Measurements from ENCODE around the gene RABL6.

DNA sequence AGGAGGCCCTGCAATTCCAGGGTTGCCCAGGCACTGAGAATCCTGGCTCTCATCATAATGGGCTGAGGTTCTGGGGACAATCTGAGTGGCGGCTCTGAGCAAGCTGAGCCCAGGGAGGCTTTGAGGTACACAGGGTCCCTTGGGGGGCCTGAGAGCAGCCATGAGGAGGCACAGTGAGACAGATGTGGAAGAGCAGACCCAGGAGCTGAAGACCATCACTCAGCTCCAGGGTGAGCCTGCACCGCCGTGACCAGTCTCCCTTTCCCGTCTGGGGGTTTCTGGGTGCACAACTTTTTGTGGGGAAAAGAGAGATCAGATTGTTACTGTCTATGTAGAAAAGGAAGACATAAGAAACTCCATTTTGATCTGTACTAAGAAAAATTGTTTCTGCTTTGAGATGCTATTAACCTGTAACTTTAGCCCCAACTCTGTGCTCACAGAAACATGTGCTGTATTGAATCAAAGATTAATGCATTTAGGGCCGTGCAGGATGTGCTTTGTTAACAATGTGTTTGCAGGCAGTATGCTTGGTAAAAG, 11.4 kb upstream of the RABL6 start, which contains the start of gene CCDC183:
- TF ChIP-seq CTCF (IDR thresholded peaks at IDR 0.05; ENCODE audit: insufficient read depth, low read length) = no peak
- no peak for TF ChIP-seq POLR2AphosphoS5 (IDR thresholded peaks at IDR 0.05; ENCODE audit: low read depth)
- TF ChIP-seq, protein P1, sequence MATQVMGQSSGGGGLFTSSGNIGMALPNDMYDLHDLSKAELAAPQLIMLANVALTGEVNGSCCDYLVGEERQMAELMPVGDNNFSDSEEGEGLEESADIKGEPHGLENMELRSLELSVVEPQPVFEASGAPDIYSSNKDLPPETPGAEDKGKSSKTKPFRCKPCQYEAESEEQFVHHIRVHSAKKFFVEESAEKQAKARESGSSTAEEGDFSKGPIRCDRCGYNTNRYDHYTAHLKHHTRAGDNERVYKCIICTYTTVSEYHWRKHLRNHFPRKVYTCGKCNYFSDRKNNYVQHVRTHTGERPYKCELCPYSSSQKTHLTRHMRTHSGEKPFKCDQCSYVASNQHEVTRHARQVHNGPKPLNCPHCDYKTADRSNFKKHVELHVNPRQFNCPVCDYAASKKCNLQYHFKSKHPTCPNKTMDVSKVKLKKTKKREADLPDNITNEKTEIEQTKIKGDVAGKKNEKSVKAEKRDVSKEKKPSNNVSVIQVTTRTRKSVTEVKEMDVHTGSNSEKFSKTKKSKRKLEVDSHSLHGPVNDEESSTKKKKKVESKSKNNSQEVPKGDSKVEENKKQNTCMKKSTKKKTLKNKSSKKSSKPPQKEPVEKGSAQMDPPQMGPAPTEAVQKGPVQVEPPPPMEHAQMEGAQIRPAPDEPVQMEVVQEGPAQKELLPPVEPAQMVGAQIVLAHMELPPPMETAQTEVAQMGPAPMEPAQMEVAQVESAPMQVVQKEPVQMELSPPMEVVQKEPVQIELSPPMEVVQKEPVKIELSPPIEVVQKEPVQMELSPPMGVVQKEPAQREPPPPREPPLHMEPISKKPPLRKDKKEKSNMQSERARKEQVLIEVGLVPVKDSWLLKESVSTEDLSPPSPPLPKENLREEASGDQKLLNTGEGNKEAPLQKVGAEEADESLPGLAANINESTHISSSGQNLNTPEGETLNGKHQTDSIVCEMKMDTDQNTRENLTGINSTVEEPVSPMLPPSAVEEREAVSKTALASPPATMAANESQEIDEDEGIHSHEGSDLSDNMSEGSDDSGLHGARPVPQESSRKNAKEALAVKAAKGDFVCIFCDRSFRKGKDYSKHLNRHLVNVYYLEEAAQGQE (IDR thresholded peaks at IDR 0.05; ENCODE audit: insufficient replicate concordance, low read depth) = no peak
